ENCODE results near the gene VPS13D.

- TF ChIP-seq CTCF (IDR thresholded peaks at IDR 0.05; ENCODE audit: low read length) (no peak), EZH2 (IDR thresholded peaks at IDR 0.05; ENCODE audit: borderline replicate concordance, low read length) (no peak)
Observed at GRCh38 chr1:12531179-12531499, 301.3 kb downstream of the VPS13D start.
